ENCODE data around the gene HPRT1.

The HPRT1 gene

GRCh38 chrX:134542485-134542884, 82.5 kb downstream of the HPRT1 start:
- FAIRE-seq: no peak

DNA sequence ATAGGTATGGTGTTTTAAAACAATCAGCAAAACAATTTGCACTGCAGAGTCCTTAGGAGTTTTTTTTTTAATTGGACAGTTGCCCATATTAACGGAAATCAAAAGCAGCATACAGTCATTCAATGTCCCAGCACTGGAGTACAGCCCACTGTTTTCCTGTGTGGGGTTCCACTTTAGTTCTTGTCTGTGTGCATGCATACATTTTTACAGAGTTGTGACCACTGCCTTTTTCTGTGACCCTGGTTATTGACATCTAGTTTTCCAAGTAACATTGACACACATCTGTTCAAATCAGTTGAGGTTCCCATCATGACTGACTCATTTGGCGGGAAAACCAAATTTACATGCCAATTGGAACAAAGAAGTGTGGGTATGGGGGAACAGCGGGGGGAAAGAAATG, 83.3 kb downstream of the HPRT1 start:
- DNase-seq (ENCODE audit: low spot score): no peak

More at GRCh38 chrX:134542485-134542884, 82.5 kb downstream of the HPRT1 start:
- DNase-seq (ENCODE audit: low spot score): no peak

DNA sequence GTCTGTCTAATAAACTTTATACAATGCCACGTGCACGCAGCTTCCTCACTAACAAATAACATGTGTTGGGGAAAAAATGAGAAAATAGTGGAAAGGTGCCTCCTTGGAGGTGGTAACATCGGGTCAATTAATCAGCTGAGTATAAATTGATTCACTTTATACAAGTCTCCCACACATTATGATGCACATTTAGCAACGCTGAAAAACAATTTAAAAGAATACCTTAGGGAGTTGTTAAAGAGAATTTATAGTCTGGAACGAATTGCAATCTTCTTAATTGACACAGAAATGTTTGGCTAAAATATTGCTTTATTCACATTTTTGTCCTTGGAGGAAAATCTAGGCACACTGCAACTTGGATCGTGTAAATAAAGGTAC, 84.2 kb downstream of the HPRT1 start:
- FAIRE-seq (no peak), DNase-seq (ENCODE audit: low spot score) (no peak)

More for the DNA sequence above, 83.3 kb downstream of the HPRT1 start:
- no peak for FAIRE-seq

DNA sequence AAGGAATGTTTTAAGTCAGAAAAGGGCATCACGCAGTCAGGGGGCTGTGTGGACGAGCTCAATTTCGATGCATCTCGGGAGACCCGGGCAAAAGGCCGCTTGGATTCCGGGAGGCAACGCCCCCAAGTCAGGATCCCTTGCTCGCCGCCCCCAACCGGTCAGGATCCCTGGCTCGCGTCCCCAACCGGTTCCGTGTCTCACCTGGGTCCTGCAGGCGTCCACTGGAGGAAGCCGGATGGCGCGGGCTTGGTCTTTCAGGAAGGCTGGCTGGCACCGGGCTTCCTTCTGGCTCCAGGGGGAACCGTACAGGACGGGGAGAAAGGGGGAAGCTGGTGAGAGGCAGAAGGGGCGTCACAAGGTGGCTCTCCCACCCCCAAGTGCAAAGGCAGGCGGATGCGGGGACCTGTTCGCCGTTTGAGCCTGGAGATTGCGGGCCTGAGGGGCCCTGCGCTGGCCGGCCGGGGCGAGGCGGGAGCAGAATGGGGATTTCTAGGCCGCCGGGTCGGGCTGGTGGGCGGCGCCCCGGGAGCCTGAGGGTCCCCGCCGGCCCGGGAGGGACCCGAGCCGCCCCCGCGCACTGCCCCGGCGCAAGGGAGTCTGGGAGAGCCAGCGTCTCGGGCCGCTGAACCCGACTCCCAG, 84.7 kb downstream of the HPRT1 start:
- no peak for DNase-seq (ENCODE audit: low spot score)
- FAIRE-seq: no peak

GRCh38 chrX:134545510-134545909, 85.5 kb downstream of the HPRT1 start:
- no peak for DNase-seq (ENCODE audit: low spot score)
- FAIRE-seq: no peak

- DNase-seq (ENCODE audit: low spot score) (no peak), FAIRE-seq (no peak)
Observed at GRCh38 chrX:134546187-134546586, 86.2 kb downstream of the HPRT1 start.

GRCh38 chrX:134547047-134547679, 87.2 kb downstream of the HPRT1 start:
- DNase-seq (ENCODE audit: low spot score) (no peak), FAIRE-seq (no peak)

DNA sequence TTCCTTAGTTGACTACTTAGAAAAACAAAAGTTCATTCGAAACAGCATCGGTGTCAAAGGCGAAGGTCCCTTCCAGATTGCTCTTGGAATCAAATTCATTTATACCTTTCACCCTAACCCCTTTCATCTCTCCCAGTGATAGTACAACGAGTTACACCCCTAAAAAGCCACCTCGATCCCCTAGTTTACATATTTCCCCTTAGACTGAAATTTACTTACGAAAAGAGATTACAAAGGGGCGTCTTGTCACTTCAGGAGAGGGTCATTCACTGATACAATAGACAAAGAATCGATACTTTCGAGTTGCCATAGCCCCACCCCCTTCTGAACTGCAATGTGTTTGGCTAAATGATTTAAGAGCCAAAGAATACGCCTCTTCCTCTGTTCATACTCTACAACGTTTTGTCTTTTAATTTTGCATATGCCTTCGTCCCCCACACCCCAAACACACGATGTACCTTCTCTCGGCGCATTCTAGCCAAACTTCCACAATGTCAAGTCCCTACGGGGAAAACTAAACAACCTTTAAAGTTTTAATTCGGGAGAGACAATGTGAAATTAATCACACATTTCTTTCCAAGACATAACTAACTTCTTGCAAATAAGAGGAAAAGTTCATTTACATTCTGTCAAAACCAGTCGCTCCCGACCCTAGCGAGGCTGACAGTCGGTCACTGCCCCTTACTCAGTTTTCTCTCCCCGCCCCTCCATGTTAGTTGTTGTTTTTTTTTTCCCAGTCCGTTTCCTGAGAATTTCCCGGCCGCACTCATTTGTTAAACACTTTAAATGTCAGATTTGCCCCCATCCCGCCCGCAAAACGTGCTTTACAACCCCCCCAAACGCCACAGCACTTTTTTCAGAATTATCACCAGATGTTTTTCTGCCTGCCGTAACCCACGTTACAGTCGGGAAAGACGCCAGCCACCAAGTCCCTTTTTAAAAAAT, 88.6 kb downstream of the HPRT1 start:
- DNase-seq (ENCODE audit: low spot score): no peak
- FAIRE-seq: no peak
